GM12801 (cell line): Measurements from ENCODE around the gene CD99.
"Not testable (repeated sequence)": the region's sequence is repeated elsewhere in the genome, so short reads cannot be mapped to it uniquely, and the experiment has no call there.

Source experiments
- CTCF ChIP-seq: IDR thresholded peaks from one replicate; pipeline ENCODE4 v1.5.1; 2011; ENCODE audit warnings: control low read depth; ENCODE audit not compliant: insufficient read length; ENCODE audit errors: extremely low read depth

The CD99 gene

GRCh38 chrX:2748171-2748814 lies 57.2 kb downstream of the CD99 start:
- no peak for TF ChIP-seq CTCF

GRCh38 chrX:2748815-2749188 lies 57.7 kb downstream of the CD99 start:
- TF ChIP-seq CTCF = no peak

GRCh38 chrX:2751291-2751690 lies 60.2 kb downstream of the CD99 start:
- no peak for TF ChIP-seq CTCF

- not testable (repeated sequence) for TF ChIP-seq CTCF
These were observed 60.8 kb downstream of the CD99 start, which contains the start of gene XG for GRCh38 chrX:2751874-2752300. Gene XG (plus strand): TSS chrX:2752040. CDS start chrX:2752275, 235 bp downstream.

GRCh38 chrX:2756548-2756947 lies 65.5 kb downstream of the CD99 start:
- TF ChIP-seq CTCF = no peak

GRCh38 chrX:2761246-2761645 lies 70.2 kb downstream of the CD99 start:
- no peak for TF ChIP-seq CTCF

- TF ChIP-seq CTCF = no peak
These were observed 74.4 kb downstream of the CD99 start for GRCh38 chrX:2765549-2765830.

GRCh38 chrX:2766906-2767305 lies 75.8 kb downstream of the CD99 start:
- no peak for TF ChIP-seq CTCF
